CD4-positive, alpha-beta T cell (primary cell): ENCODE results near the gene PRF1. TPM values are rescaled to one million over a fixed set of nuclear protein-coding genes. Genes with fewer than 3 reads are reported as not detected.

Source experiments
- ATAC-seq: fragments of 200-7000 bp; cut with Tn5 transposase; one replicate; pipeline ENCODE4 v1.10.0; 2022; ENCODE audit warnings: mild to moderate bottlenecking; ENCODE audit not compliant: poor library complexity
- CTCF ChIA-PET: fragments of 350-600 bp; sonication (Branson Sonifier 250); formaldehyde crosslinking; loops from one replicate; lab custom pipeline; 2021; ENCODE audit warnings: antibody characterized with exemption, inconsistent platforms; lab: Charles Lee
- POLR2A ChIA-PET: fragments of 350-600 bp; sonication (Branson Sonifier 250); formaldehyde crosslinking; loops from one replicate; lab custom pipeline; 2021; ENCODE audit warnings: antibody characterized with exemption, inconsistent platforms; lab: Charles Lee
- DNase-seq, 14 experiments: peaks; one replicate each; pipeline ENCODE4 v3.0.0-alpha.2; 2013 to 2020; ENCODE audit warnings: mixed read lengths in 2 of 14
- H3K27ac ChIP-seq, 2 donors: one replicate each; pipeline versions ENCODE4 v1.5.1 to v1.7.0; 2013; ENCODE audit warnings: low read length in 2 of 2, low read depth in 1 of 2, mild to moderate bottlenecking in 1 of 2
- H3K27me3 ChIP-seq, 2 experiments: 1 replicate in 1 of 2; 2 replicates in 1 of 2; pipeline versions ENCODE4 v1.6.1 to v1.7.0; 2013; ENCODE audit warnings: low read length in 2 of 2, control low read depth in 1 of 2, mild to moderate bottlenecking in 1 of 2, moderate library complexity in 1 of 2; ENCODE audit not compliant: insufficient read depth in 2 of 2, control insufficient read depth in 1 of 2
- H3K36me3 ChIP-seq: one replicate; pipeline ENCODE4 v1.6.1; 2013; ENCODE audit warnings: low read length, control low read depth; ENCODE audit not compliant: insufficient read depth
- H3K4me1 ChIP-seq: one replicate; pipeline ENCODE4 v1.6.1; 2013; ENCODE audit warnings: low read length, control low read depth; ENCODE audit not compliant: insufficient read depth
- H3K4me3 ChIP-seq: one replicate; pipeline ENCODE4 v1.5.1; 2013; ENCODE audit warnings: mild to moderate bottlenecking, low read length, moderate library complexity
- H3K9me3 ChIP-seq, 2 experiments: 1 replicate in 1 of 2; 2 replicates in 1 of 2; pipeline versions ENCODE4 v1.6.1 to v1.7.0; 2013; ENCODE audit warnings: low read length in 2 of 2, mild to moderate bottlenecking in 2 of 2, control low read depth in 1 of 2, moderate library complexity in 1 of 2; ENCODE audit not compliant: control insufficient read depth in 1 of 2, insufficient read depth in 1 of 2
- H3K27ac Mint-ChIP-seq: one replicate; pipeline ENCODE4 v1.8.0; 2020; ENCODE audit warnings: mixed read lengths
- H3K27me3 Mint-ChIP-seq: one replicate; pipeline ENCODE4 v1.8.0; 2021; ENCODE audit warnings: mixed read lengths
- H3K36me3 Mint-ChIP-seq: one replicate; pipeline ENCODE4 v1.8.0; 2021; ENCODE audit warnings: low read depth, mixed read lengths
- H3K4me1 Mint-ChIP-seq: one replicate; pipeline ENCODE4 v1.8.0; 2021; ENCODE audit warnings: low read depth, mixed read lengths
- H3K4me3 Mint-ChIP-seq: one replicate; pipeline ENCODE4 v1.8.0; 2020; ENCODE audit warnings: mild to moderate bottlenecking, mixed read lengths
- H3K9me3 Mint-ChIP-seq: one replicate; pipeline ENCODE4 v1.8.0; 2020; ENCODE audit warnings: mixed read lengths
- intact Hi-C, 2 experiments: fragments of 100-400 bp; cut with DNase I in 1 of 2; cut with micrococcal nuclease in 1 of 2; formaldehyde crosslinking; loops; one replicate each; pipeline versions ENCODE4 v1.15.1 to v1.9.0; 2023 to 2025; cut with DNase I, micrococcal nuclease
- total RNA-seq, 174 experiments: library from RNA in 2 of 174; stranded (reverse) in 2 of 174; gene quantifications; one replicate each; pipeline ENCODE4 v1.2.3 and lab custom pipeline; 2021 to 2026
- TF ChIP-seq, protein P1 (sequence below): fragments of 200-600 bp; IDR thresholded peaks from one replicate; pipeline ENCODE4 v1.8.0; 2022; ENCODE audit warnings: antibody characterized with exemption, mild to moderate bottlenecking

Gene PRF1
- total RNA-seq, 2 experiments from 2014 or later: 7.4 to 9.4 TPM

DNA sequence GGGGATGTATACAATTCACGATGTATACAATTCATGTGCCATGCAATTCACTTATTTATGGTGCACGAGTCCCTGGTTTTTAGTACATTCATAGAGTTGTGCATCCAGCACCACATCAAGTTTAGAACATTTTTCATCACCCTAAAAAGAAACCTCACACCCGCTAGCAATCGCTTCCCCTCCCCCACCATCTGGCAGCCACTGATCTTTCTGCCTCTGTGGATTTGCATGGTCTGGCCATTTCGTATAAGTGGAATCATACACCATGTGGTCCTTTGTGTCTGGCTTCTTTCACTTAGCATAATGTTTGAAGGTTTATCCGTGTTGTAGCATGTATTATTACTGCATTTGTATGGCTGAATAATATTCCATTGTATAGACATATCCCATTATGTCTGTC, 52.1 kb downstream of the PRF1 start:
- H3K9me3 Mint-ChIP-seq: no peaks in the 10 kb centered on the region
- H3K4me3 ChIP-seq: no peak overlapping the region
- no peaks in the 10 kb centered on the region for H3K36me3 Mint-ChIP-seq
- CTCF ChIA-PET: interaction anchor here (1.0 to 1.7 kb wide), 4 partner anchors 9 to 246 kb away, joined by 3 to 10 read pairs (median 4); no protein-coding TSS in a partner anchor
- intact Hi-C loops: loop anchor here (1.0 to 2.0 kb wide), 5 partner anchors 209 to 658 kb away; no protein-coding TSS in a partner anchor
- H3K4me1 Mint-ChIP-seq: no peaks in the 10 kb centered on the region
- no peaks in the 10 kb centered on the region for H3K27me3 Mint-ChIP-seq
- POLR2A ChIA-PET: no interaction called here
- H3K27me3 ChIP-seq: no peaks in the 10 kb centered on the region
- no peaks in the 10 kb centered on the region for H3K4me1 ChIP-seq
- DNase-seq: no peak
- no peak for ATAC-seq
- TF ChIP-seq, protein P1, sequence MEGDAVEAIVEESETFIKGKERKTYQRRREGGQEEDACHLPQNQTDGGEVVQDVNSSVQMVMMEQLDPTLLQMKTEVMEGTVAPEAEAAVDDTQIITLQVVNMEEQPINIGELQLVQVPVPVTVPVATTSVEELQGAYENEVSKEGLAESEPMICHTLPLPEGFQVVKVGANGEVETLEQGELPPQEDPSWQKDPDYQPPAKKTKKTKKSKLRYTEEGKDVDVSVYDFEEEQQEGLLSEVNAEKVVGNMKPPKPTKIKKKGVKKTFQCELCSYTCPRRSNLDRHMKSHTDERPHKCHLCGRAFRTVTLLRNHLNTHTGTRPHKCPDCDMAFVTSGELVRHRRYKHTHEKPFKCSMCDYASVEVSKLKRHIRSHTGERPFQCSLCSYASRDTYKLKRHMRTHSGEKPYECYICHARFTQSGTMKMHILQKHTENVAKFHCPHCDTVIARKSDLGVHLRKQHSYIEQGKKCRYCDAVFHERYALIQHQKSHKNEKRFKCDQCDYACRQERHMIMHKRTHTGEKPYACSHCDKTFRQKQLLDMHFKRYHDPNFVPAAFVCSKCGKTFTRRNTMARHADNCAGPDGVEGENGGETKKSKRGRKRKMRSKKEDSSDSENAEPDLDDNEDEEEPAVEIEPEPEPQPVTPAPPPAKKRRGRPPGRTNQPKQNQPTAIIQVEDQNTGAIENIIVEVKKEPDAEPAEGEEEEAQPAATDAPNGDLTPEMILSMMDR: no peak
- H3K9me3 ChIP-seq: no peaks in the 10 kb centered on the region
- no peak overlapping the region for H3K27ac ChIP-seq
- no peak overlapping the region for H3K27ac Mint-ChIP-seq
- no peaks in the 10 kb centered on the region for H3K36me3 ChIP-seq
- no peak overlapping the region for H3K4me3 Mint-ChIP-seq

DNA sequence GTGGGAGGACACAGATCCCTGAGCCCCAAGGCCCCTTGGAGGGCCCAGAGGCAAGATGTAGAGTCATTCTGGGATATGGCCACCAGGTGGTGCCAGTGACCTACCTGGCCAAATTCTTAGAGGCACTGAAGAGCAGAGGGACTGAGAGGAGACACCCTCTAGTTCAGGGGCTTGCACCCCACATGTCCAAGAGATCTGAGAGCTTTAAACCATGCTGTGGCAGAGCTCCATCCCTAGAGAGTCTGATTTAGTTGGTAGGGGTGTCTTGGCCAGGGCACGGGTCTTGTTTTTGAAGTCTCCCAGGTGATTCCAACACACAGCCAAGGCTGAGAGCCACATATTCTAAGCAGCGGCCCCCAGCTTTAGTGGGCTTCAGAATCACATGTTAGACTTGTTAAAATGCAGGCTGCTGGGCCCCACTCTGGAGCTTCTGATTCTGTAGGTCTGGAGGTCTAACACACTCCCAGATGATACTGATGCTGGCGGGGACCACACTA, 52.5 kb downstream of the PRF1 start:
- Mint-ChIP-seq H3K27me3 (no peaks in the 10 kb centered on the region), H3K4me3 (no peak overlapping the region), H3K9me3 (no peaks in the 10 kb centered on the region), H3K36me3 (no peaks in the 10 kb centered on the region), H3K4me1 (no peaks in the 10 kb centered on the region), H3K27ac (no peak overlapping the region)
- no peaks in the 10 kb centered on the region for H3K27me3 ChIP-seq
- ChIA-PET CTCF (interaction anchor here (1.0 to 1.7 kb wide), 4 partner anchors 9 to 246 kb away, joined by 3 to 10 read pairs (median 4); no protein-coding TSS in a partner anchor), POLR2A (no interaction called here)
- no peaks in the 10 kb centered on the region for H3K9me3 ChIP-seq
- TF ChIP-seq, protein P1: peak; percentile 83
- no peak overlapping the region for H3K4me3 ChIP-seq
- H3K27ac ChIP-seq: no peak overlapping the region
- ATAC-seq (peak; percentile 87), DNase-seq (peak; percentile 52 to 83 (median 68))
- no peaks in the 10 kb centered on the region for H3K36me3 ChIP-seq
- intact Hi-C loops: loop anchor here (1.0 to 2.0 kb wide), 5 partner anchors 209 to 659 kb away; no protein-coding TSS in a partner anchor
- H3K4me1 ChIP-seq: no peaks in the 10 kb centered on the region

DNA sequence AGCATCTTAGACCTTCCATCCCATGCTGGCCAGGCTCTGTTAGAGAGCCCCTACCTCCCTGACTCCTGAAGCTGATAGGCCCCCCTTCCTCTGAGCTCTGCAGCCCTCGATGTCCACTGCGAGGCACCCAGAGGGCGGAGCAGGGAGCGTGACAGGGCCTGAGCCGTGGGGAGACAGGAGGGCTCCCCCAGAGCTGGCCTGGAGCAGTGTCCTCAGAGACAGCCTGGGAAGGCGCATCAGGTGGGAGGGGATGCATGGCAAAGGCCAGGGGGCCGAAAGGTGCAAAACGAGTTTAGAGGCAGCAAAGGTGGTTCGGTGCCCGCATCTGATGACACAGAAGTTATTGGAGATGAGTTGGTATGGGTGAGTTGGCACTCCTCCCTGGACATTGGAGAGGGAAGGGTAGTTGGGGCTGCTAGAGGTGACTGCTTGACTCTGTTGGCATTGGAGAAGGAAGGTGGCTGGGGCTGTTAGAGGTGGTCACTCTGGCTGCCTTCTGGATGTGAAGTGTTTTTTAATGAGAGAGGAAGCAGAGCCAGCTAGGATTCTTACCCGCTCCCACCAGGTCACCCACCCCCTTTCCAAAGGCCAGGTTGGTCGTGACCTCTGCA, 53.1 kb downstream of the PRF1 start:
- intact Hi-C loops: no loop called here
- H3K36me3 Mint-ChIP-seq: no peaks in the 10 kb centered on the region
- no peak overlapping the region for H3K4me3 Mint-ChIP-seq
- DNase-seq (no peak), ATAC-seq (no peak)
- no peaks in the 10 kb centered on the region for H3K9me3 Mint-ChIP-seq
- no peak overlapping the region for H3K4me3 ChIP-seq
- H3K27me3 ChIP-seq: no peaks in the 10 kb centered on the region
- ChIA-PET CTCF (interaction anchor here (0.7 to 1.7 kb wide), 4 partner anchors 89 to 247 kb away, joined by 3 to 10 read pairs (median 3); no protein-coding TSS in a partner anchor), POLR2A (no interaction called here)
- no peaks in the 10 kb centered on the region for H3K27me3 Mint-ChIP-seq
- TF ChIP-seq, protein P1: no peak
- H3K4me1 ChIP-seq: no peaks in the 10 kb centered on the region
- H3K27ac Mint-ChIP-seq: no peak overlapping the region
- H3K9me3 ChIP-seq: no peaks in the 10 kb centered on the region
- H3K4me1 Mint-ChIP-seq: no peaks in the 10 kb centered on the region
- H3K27ac ChIP-seq: no peak overlapping the region
- H3K36me3 ChIP-seq: no peaks in the 10 kb centered on the region

Other genes with a start within 250 kb of the PRF1 start
- gene LRRC20, start 220.1 kb downstream of the PRF1 start, total RNA-seq: 1 to 10 TPM; 1.6 to 1.8 TPM
- 10 to 100 TPM; 21.4 to 22.6 TPM for gene EIF4EBP2, start 198.6 kb downstream of the PRF1 start, total RNA-seq
- gene NODAL, start 161.1 kb downstream of the PRF1 start, total RNA-seq: not detected
- under 1 TPM; 0.36 to 0.44 TPM for gene PALD1, start 124.0 kb downstream of the PRF1 start, total RNA-seq
- gene ADAMTS14, start 69.8 kb upstream of the PRF1 start, total RNA-seq: not detected
- gene TBATA, start 182.6 kb upstream of the PRF1 start, total RNA-seq: not detected
- gene SGPL1, start 213.2 kb upstream of the PRF1 start, total RNA-seq: 10 to 100 TPM; 15.1 to 16.9 TPM